ENCODE results near the gene NAGA. TPM values are rescaled to one million over a fixed set of nuclear protein-coding genes. Genes with fewer than 3 reads are reported as not detected.
A peak's percentile ranks its signal among the peaks of the same experiment; 100 is the strongest.
"Not testable (repeated sequence)": the region's sequence is repeated elsewhere in the genome, so short reads cannot be mapped to it uniquely, and the experiment has no call there.

NAGA gene
- total RNA-seq, 4 donors from 2014 or later = 21.9 to 35.0 (median 33.0) TPM

DNA sequence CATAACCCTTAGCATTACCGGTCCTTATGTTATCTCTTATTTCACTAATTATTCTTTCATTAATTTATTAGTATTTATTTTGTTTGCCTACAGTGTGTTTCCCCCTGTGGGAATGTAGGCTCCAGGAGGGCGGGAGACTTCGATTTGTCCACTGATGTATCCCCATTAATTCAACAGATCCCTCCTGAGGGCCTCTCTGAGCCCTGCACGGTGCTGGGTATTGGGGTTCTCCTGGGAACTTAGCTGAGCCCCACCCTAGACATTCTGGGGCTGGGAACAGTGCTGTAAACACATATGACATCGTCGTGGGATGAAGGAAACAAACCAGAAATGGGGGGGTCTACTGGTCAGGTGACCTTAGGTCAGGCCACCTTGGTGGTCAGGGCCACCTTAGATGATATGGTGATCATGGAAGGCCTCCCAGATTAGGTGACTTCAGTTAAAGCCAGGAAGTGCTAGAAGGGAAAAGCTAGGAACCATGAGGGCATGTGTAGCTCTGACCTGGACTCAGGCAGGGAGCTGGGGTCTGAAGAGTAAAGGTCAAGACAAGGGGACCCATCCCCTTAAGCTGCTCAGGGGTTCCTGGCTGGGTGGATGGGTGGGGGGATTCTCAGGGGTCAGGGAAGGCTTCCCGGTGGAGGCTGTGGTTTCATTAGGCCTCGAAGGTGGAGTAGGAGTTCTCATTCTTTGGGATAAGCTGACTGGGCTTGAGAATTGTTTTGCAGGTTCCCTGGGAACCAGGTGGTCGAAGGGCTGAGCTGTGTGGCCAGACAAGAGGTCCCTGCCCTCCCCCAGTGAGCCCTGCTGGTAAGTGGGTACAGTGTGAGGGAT lies 4.4 kb upstream of the NAGA start:
- no peaks in the 10 kb centered on the region for H3K9me3 ChIP-seq
- no peak for ATAC-seq
- no peaks in the 10 kb centered on the region for H3K27me3 ChIP-seq
- WGBS, 2 donors (ENCODE audit: low coverage in 1 of 2) = 0 to 51% methylated on average over 1 to 9 of the region's 9 CpGs
- peaks cover 5 to 66% (median 22%) of the 10 kb centered on the region in 3 donors for H3K4me1 ChIP-seq
- H3K4me3 ChIP-seq = peak overlapping the region; percentile 65 to 83
- H3K27ac ChIP-seq = peak overlapping the region; percentile 81 to 95 (median 94)
- TF ChIP-seq POLR2AphosphoS5 (IDR thresholded peaks at IDR 0.05) = no peak
- TF ChIP-seq POLR2A (IDR thresholded peaks at IDR 0.05) = no peak
- peaks cover 0 to 27% of the 10 kb centered on the region in 2 donors for H3K36me3 ChIP-seq

DNA sequence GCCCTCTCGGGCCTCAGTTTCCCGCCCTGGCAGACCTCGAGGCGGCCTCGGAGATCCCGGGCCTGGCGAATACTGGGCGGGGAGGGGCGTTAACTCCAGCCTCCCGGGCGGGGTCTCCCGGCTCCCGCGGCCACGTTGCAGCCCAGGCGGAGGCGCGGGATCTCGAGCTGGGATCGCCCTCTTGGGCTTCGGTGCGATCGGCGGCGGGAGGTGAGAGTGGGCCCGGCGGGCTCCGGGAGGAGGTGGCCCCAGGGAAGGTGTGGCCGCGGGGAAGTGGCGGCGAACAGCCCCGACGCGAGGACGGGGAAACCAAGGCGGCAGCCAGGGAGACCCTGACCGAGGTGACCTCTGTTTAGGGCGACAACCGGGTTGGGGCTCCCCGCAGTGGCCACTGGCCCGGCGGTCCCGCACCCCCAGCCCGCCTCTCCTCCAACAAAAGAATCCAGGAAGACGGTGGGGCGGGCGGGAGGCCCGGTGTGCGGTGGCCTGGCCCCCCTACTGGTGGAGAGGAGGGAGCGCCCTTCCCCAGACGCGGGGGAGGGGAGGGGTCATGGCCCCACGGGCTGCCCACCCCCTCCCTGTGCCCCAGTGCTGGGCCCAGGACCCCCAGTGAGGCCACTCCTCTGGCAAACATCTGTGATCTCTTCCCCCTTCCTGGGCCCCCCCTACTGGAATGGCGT lies 3.7 kb upstream of the NAGA start, which contains the start of gene PHETA2:
PHETA2 (plus strand) TSS at position 117 of the 680 bp plus-strand sequence. CDS start 3,046 bp downstream, outside the sequence.
- 0% methylated on average over 1 of the region's 55 CpGs; no CpG with 5 or more reads in 1 of the 2 donors for WGBS, 2 donors (ENCODE audit: low coverage in 1 of 2)
- Histone ChIP-seq H3K4me1 (peaks cover 5 to 73% (median 27%) of the 10 kb centered on the region in 3 donors), H3K27me3 (no peaks in the 10 kb centered on the region), H3K27ac (peak within 1 kb of the TSS; percentile 81 to 95 (median 94)), H3K36me3 (peaks cover 0 to 27% of the 10 kb centered on the region in 2 donors), H3K4me3 (peak within 1 kb of the TSS; percentile 65 to 83), H3K9me3 (no peaks in the 10 kb centered on the region)
- ATAC-seq = no peak
- TF ChIP-seq POLR2AphosphoS5 (IDR thresholded peaks at IDR 0.05) (no peak), POLR2A (IDR thresholded peaks at IDR 0.05) (peak; percentile 19 to 20)
- TF ChIP-seq, protein P1, sequence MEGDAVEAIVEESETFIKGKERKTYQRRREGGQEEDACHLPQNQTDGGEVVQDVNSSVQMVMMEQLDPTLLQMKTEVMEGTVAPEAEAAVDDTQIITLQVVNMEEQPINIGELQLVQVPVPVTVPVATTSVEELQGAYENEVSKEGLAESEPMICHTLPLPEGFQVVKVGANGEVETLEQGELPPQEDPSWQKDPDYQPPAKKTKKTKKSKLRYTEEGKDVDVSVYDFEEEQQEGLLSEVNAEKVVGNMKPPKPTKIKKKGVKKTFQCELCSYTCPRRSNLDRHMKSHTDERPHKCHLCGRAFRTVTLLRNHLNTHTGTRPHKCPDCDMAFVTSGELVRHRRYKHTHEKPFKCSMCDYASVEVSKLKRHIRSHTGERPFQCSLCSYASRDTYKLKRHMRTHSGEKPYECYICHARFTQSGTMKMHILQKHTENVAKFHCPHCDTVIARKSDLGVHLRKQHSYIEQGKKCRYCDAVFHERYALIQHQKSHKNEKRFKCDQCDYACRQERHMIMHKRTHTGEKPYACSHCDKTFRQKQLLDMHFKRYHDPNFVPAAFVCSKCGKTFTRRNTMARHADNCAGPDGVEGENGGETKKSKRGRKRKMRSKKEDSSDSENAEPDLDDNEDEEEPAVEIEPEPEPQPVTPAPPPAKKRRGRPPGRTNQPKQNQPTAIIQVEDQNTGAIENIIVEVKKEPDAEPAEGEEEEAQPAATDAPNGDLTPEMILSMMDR (IDR thresholded peaks at IDR 0.05) = peak in 3 of 4 experiments; percentile 52 to 62 (median 57)

DNA sequence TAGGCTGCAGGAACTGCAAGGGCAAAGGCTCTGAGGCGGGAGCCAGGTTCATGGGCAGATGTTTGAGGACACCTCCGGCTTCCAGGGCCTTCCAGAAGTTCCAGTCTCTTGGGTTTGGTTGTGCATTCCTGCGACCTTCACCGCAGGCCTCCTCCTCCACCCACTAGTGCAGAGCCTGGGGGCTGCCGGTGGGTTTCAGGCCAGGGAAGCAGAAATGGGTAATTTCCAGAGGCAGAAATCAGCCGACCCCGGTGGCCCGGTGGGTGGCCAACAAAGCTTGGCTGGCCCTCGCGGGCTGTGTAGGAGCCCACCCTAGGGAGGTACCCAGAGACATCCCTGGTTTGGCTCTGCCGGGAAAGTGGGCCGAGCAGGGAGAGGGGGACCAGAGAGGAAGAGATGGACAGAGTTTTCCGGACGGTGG lies 3.0 kb upstream of the NAGA start:
- no peak for TF ChIP-seq POLR2A (IDR thresholded peaks at IDR 0.05)
- 67 to 96% methylated on average over 1 to 3 of the region's 14 CpGs for WGBS, 2 donors (ENCODE audit: low coverage in 1 of 2)
- ATAC-seq = no peak

DNA sequence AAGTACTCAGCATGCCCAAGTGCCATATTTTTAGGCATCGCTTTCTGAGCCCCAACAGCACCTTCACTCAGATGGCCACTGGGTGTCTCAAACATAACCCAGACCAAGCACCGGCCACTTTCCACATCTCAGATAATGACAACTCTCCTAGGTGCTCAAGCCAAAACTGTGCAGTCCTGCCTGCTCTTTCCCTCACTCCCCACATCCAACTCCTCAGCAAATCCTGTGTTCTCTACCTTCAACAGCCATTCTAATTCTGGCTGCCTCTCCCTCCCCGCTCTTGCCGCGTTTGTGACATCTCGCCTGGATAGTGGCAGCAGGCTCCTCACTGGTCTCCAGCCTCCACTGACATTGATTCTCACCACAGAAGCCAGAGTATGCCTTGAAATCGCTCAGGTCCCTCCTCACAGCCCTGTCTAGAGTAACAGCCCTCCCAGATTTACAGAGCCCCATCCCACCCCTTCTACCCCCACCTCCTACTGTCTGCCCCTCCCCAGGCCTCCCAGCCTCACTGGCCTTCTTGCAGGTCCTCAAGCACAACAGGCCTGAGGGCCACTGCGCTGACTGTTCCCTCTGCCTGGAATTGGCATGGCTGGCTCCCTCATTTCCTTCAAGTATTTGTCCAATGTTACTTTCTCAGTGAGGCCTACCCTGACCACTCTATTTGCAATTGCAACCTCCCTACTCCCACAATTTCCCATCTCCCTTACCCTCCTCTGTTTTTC lies 2.2 kb upstream of the NAGA start:
- TF ChIP-seq POLR2AphosphoS5 (IDR thresholded peaks at IDR 0.05) (no peak), EP300 (IDR thresholded peaks at IDR 0.05) (no peak), POLR2A (IDR thresholded peaks at IDR 0.05) (no peak)
- TF ChIP-seq, protein P1 (IDR thresholded peaks at IDR 0.05) = no peak
- WGBS, 2 donors (ENCODE audit: low coverage in 1 of 2) = 79 to 82% methylated on average over 5 to 8 of the region's 8 CpGs
- peak overlapping the region in 2 of 4 donors; percentile 31 to 42 for H3K27ac ChIP-seq
- H3K36me3 ChIP-seq = peaks cover 0 to 31% of the 10 kb centered on the region in 2 donors
- ATAC-seq = no peak
- H3K4me3 ChIP-seq = no peak overlapping the region
- H3K27me3 ChIP-seq = no peaks in the 10 kb centered on the region
- no peaks in the 10 kb centered on the region for H3K9me3 ChIP-seq
- peaks cover 0 to 73% (median 17%) of the 10 kb centered on the region in 3 donors for H3K4me1 ChIP-seq

More for the DNA sequence above, 3.0 kb upstream of the NAGA start:
- no peaks in the 10 kb centered on the region for H3K9me3 ChIP-seq
- peaks cover 0 to 27% of the 10 kb centered on the region in 2 donors for H3K36me3 ChIP-seq
- H3K4me1 ChIP-seq = peaks cover 5 to 75% (median 26%) of the 10 kb centered on the region in 3 donors
- H3K27ac ChIP-seq = peak overlapping the region; percentile 81 to 95 (median 94)
- H3K4me3 ChIP-seq = peak overlapping the region; percentile 65 to 83
- no peaks in the 10 kb centered on the region for H3K27me3 ChIP-seq

DNA sequence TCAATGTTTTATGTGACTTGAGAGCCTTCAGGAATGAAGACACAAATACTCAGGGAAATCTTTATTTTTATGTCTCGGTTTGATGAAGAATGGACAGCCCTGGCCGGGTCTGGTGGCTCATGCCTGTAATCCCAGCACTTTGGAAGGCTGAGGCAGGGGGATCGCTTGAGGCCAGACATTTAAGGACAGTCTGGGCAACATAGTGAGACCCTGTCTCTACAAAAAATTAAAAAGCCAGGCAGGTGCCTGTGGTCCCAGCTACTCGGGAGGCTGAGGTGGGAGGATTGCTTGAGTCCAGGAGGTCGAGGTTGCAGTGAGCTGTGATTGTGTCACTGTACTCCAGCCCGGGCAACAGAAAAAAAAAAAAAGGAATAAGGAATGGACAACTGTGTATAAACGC lies 896 bp upstream of the NAGA start:
- Histone ChIP-seq H3K36me3 (peaks cover 0 to 31% of the 10 kb centered on the region in 2 donors), H3K4me1 (peaks cover 0 to 64% (median 14%) of the 10 kb centered on the region in 3 donors), H3K27ac (peak overlapping the region; percentile 70 to 94 (median 90)), H3K4me3 (peak overlapping the region in 1 of 2 donors; percentile 76)
- WGBS, 2 donors (ENCODE audit: low coverage in 1 of 2) = 52 to 57% methylated on average over 2 to 6 of the region's 7 CpGs
- H3K27me3 ChIP-seq, ATAC-seq, H3K9me3 ChIP-seq: not testable (repeated sequence)
